DND-41 (cell line): ENCODE data around the gene RIC1.

Experiments
- ATAC-seq: fragments of 200-7000 bp; cut with Tn5 transposase; 3 replicates; pipeline ENCODE4 v1.9.1; 2021; ENCODE audit warnings: low read depth; ENCODE audit not compliant: insufficient read depth
- DNase-seq: peaks from one replicate; pipeline ENCODE4 v3.0.0-alpha.2; 2020
- H2AFZ ChIP-seq: 2 replicates; pipeline ENCODE4 v1.6.0; 2012; ENCODE audit warnings: low read depth, low read length
- H3K27ac ChIP-seq: 2 replicates; pipeline ENCODE4 v1.5.1; 2012; ENCODE audit warnings: low read length, inconsistent platforms
- H3K27me3 ChIP-seq: fragments of 200-600 bp; sonication (generic); 2 replicates; pipeline ENCODE4 v1.6.0; 2012; ENCODE audit warnings: low read length, mild to moderate bottlenecking, inconsistent platforms; ENCODE audit not compliant: insufficient read depth, poor library complexity
- H3K36me3 ChIP-seq: 2 replicates; pipeline ENCODE4 v1.5.1; 2012; ENCODE audit warnings: low read length, inconsistent platforms; ENCODE audit not compliant: insufficient read depth
- H3K4me1 ChIP-seq: 2 replicates; pipeline ENCODE4 v1.5.1; 2012; ENCODE audit warnings: mild to moderate bottlenecking, low read length; ENCODE audit not compliant: insufficient read depth
- H3K4me2 ChIP-seq: 2 replicates; pipeline ENCODE4 v1.6.0; 2012; ENCODE audit warnings: mild to moderate bottlenecking, moderate library complexity, low read length, inconsistent platforms; ENCODE audit not compliant: insufficient read depth
- H3K4me3 ChIP-seq, 2 experiments: fragments of 200-600 bp in 1 of 2; shearing (Covaris generic) in 1 of 2; 2 replicates each; pipeline ENCODE4 v1.5.1; 2012 to 2016; ENCODE audit warnings: inconsistent platforms in 2 of 2, low read length in 2 of 2, mild to moderate bottlenecking in 2 of 2, low read depth in 1 of 2, moderate library complexity in 1 of 2
- H3K79me2 ChIP-seq: 2 replicates; pipeline ENCODE4 v1.6.0; 2012; ENCODE audit warnings: low read length, inconsistent platforms; ENCODE audit not compliant: insufficient read depth
- H3K9ac ChIP-seq: 2 replicates; pipeline ENCODE4 v1.6.0; 2012; ENCODE audit warnings: low read depth, mild to moderate bottlenecking, inconsistent platforms, low read length, moderate library complexity
- H3K9me3 ChIP-seq: 2 replicates; pipeline ENCODE4 v1.5.1; 2012; ENCODE audit warnings: low read length, moderate library complexity, mild to moderate bottlenecking, inconsistent platforms; ENCODE audit not compliant: insufficient read depth, severe bottlenecking
- H4K20me1 ChIP-seq: 2 replicates; pipeline ENCODE4 v1.6.0; 2012; ENCODE audit warnings: low read length; ENCODE audit not compliant: insufficient read depth
- CTCF ChIP-seq: IDR thresholded peaks from 2 replicates; pipeline ENCODE4 v1.5.1; 2012; ENCODE audit warnings: borderline replicate concordance, low read length, moderate library complexity, mild to moderate bottlenecking; ENCODE audit not compliant: poor library complexity, severe bottlenecking; ENCODE audit errors: extremely low read depth
- EZH2 ChIP-seq: IDR thresholded peaks from 3 replicates; pipeline ENCODE4 v1.6.1; 2012; ENCODE audit warnings: borderline replicate concordance, low read depth, mild to moderate bottlenecking, moderate library complexity, low read length, inconsistent platforms; ENCODE audit not compliant: severe bottlenecking

Gene RIC1

DNA sequence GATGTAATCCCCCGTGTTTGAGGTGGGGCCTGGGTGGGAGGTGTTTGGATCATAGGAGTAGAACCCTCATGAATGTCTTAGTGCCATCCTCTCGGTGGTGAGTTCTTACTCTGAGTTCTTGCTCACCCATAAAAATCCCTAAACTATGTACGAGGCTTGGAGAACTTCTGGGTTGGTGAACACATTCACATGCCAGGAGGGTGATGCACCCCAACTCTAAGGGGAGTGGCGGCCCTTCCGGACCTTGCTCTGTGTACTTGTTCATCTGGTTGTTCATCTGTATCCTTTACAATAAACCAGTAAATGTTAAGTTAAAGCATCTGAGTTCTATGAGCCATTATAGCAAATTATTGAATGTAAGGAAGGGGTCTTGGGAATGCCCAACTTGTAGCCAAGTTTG is 36.0 kb upstream of the RIC1 start:
- Histone ChIP-seq H2AFZ (no peak overlapping the region), H3K9ac (no peak overlapping the region), H3K27ac (no peak overlapping the region), H3K79me2 (no peaks in the 10 kb centered on the region), H3K4me1 (no peaks in the 10 kb centered on the region), H3K4me3 (no peak overlapping the region), H3K9me3 (no peaks in the 10 kb centered on the region), H3K4me2 (no peak overlapping the region), H4K20me1 (no peaks in the 10 kb centered on the region), H3K36me3 (no peaks in the 10 kb centered on the region), H3K27me3 (no peaks in the 10 kb centered on the region)
- no peak for DNase-seq
- no peak for ATAC-seq
- TF ChIP-seq EZH2 = no peak
- no peak for TF ChIP-seq CTCF

DNA sequence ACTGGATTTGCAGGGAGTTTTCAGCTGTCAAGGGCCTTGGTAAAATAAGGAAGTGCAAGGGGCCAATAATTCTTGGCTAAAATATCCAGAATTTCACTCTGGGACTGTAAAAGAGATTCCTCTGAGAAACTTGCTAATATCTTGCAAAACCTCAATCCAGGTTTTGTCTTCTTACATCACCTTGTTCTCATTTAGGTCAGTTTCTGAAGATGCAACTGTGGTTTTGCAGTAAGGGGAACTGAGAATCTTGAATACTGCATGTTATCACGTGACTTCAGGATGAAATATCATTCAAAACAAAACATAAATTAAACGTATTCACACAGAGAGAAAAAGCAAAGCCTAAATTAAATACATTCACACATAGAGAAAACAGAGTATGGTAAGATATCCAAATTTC is 35.0 kb upstream of the RIC1 start:
- H3K27me3 ChIP-seq = no peaks in the 10 kb centered on the region
- H3K4me1 ChIP-seq = no peaks in the 10 kb centered on the region
- no peak overlapping the region for H3K9ac ChIP-seq
- H3K4me2 ChIP-seq = no peak overlapping the region
- H3K4me3 ChIP-seq = no peak overlapping the region
- ATAC-seq = no peak
- no peak overlapping the region for H2AFZ ChIP-seq
- no peaks in the 10 kb centered on the region for H3K36me3 ChIP-seq
- H3K79me2 ChIP-seq = no peaks in the 10 kb centered on the region
- TF ChIP-seq EZH2 (no peak), CTCF (no peak)
- H4K20me1 ChIP-seq = no peaks in the 10 kb centered on the region
- no peak for DNase-seq
- H3K9me3 ChIP-seq = no peaks in the 10 kb centered on the region
- H3K27ac ChIP-seq = no peak overlapping the region

DNA sequence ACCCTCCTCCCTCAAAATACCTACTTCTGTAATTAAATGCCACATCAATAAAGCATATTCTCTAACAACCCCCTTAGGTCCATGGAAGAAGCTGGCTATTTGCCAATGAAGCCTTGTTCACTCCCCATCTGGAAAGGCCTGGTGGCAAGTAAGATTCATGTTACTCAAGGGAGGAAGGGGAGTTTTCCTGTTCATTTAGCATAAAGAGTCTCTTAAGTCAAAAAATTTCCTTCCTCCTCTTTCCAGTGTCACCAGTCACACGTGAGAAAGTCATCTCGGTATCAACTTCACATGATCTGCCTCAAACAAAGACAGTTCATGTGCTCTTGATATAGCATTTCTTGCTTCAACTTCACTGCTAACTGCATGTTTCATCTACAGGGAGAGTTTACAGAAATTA is 32.7 kb upstream of the RIC1 start:
- no peak overlapping the region for H2AFZ ChIP-seq
- H3K4me1 ChIP-seq = no peaks in the 10 kb centered on the region

More for the DNA sequence above, 32.7 kb upstream of the RIC1 start:
- H3K27me3 ChIP-seq = no peaks in the 10 kb centered on the region
- no peak for DNase-seq
- TF ChIP-seq EZH2 = no peak
- TF ChIP-seq CTCF = no peak
- no peak overlapping the region for H3K9ac ChIP-seq
- H3K4me3 ChIP-seq = no peak overlapping the region
- no peaks in the 10 kb centered on the region for H4K20me1 ChIP-seq
- no peaks in the 10 kb centered on the region for H3K79me2 ChIP-seq
- no peak overlapping the region for H3K4me2 ChIP-seq
- no peak for ATAC-seq
- H3K27ac ChIP-seq = no peak overlapping the region
- H3K36me3 ChIP-seq = no peaks in the 10 kb centered on the region
- no peaks in the 10 kb centered on the region for H3K9me3 ChIP-seq
